ENCODE measurements around the gene BCAS3.

BCAS3 gene

DNA sequence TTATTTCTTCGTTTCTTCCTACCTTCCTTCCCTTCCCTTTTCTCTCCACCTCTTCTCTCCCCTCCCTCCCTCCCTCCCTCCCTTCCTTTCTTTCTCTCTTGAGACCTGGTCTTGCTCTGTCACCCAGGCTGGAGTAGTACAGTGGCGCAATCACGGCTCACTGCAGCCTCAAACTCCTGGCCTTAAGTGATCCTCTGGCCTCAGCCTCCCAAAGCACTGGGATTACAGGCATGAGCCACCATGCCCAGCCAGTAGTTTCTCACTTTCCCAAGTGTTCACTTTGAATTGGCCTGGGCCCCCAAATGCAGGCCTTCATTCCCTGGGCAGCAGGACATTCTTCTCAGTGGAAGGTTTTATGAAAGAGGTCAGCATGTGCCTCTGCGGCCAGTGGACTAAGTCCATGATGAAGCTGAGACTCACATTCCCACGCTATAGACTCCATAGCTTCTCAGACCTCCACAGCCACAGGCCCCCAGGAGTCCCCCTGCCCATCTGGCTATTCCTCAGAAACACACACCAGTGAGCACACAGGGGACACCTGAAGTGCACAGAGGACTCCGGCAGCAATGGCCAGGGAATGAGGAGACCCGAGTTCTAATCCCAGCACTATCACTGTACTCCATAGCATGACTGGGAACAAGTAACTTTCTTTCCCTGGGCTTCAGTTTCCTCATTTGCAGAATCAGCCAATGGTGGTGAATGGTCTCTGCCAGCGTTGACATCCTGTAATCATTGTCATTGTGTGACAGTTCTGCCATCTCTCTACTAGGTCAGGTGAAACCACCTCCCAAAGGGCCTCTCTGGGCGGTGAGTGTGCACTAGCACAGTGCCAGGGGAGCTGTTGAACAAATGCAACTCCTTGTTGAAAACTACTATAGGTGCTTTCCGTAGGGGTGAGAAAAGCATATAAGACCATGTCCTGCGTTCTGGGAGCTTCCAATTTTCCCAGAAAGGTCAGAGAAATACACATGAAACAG, 652.8 kb downstream of the BCAS3 start:
- DNase-seq, result no peak

DNA sequence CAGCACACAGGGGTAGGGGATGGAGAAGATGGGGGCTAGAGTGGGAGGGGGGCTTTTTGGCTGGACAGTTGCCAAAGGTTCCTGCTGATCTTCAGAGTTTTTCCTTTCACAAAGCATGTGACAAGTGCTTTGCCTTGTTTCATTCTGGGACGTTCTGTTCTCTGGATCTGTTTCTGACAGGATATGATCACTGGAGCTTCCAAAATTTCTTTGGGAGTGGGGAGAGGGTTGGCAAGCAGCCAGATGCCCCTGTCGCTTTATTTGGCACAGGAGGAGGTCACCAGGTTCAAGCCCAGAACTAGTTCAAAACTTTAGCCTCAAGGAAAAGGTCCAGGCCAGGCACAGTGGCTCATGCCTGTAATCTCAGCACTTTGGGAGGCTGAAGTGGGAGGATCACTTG, 653.5 kb downstream of the BCAS3 start:
- DNase-seq, result no peak

DNA sequence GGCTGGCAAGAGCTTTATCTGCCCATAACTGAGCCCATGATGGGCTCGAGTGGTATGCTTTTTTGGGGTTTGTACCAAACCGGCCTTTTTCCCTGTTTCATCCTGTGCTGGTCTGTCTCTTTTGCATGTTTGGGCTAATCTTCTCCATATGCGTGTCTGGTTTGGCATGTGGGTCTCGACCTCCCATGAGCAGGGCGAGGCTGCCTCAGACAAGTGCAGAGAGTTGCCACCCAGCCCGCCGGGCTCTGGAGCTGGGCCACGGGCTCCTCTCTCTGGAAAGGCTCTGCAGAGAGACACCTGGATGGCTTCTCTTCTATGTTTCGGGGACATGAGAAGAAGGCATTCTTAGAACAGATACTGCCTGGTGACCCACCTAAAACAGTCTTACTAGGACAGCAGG, 654.2 kb downstream of the BCAS3 start:
- DNase-seq, result no peak

DNA sequence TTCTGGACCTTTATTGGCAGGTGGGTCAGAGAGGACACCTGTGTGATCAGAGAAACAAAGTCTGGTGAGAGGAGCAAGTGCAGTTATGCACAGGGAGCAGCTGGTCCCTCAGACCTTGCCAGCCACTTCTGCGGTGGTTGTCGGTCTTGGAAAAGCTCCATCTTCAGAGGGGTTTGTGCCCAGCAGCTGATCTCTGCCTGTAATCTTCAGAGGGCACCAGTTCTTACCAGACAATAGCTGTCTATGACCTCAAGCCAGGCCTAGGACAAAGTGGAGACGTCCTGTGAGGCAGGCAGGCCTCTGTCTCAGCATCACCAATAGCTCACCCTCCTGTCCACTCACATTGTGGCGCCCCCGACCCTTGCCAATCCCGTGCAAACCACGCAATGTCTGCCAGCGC, 655.5 kb downstream of the BCAS3 start:
- no peak for DNase-seq

DNA sequence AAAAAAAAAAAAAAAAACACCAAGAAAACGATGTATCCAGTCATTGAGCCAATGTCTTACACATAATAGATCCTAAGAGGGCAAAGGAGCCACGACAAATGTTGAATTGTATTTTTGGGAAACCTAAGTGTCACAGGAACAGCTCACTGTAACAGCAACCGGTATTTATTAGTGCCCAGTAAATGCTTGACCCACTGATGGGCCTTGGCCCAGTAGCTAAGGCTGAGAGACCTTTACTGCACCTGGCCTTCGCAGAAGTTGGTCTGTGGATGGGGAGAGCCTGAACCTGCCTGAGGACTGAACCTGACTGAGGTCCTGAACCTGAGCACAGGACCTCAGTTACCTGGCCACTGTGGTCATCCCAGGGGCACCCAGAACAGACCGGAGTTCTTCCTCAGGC, 657.0 kb downstream of the BCAS3 start:
- no peak for DNase-seq

DNA sequence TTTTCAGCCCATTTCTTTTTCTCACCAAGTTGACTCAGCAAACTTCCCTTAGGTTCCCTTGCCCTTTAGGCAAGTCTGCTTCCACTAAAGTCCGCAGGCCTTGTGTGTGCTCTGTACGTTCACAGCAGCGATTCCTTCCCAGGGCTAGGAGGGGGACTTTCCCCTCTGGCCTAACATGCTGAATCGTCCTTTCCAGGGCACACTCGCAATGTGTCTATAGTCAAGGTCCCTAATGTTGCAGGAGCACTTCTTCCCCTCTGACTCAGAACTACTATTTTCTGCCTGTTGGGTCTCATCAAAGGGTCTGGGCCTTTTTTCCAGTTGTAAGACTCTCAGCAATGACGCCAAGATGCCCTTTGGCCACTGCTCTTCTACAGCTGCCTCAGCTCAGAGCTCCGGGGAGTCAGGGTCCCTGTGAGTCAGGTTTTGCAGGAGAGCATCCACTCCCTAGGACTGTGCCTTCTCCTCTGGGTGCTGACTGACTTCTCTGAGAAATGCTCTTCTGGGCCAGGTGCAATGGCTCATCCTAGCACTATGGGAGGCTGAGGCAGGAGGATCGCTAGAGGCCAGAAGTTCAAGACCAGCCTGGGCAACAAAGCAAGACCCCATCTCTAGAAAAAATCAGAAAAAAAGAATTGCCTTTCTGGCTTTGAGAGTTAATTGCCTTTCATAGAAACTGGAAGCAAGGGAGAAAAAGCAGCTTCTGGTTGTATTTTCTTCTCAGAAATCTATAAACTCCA, 657.6 kb downstream of the BCAS3 start:
- no peak for DNase-seq

DNA sequence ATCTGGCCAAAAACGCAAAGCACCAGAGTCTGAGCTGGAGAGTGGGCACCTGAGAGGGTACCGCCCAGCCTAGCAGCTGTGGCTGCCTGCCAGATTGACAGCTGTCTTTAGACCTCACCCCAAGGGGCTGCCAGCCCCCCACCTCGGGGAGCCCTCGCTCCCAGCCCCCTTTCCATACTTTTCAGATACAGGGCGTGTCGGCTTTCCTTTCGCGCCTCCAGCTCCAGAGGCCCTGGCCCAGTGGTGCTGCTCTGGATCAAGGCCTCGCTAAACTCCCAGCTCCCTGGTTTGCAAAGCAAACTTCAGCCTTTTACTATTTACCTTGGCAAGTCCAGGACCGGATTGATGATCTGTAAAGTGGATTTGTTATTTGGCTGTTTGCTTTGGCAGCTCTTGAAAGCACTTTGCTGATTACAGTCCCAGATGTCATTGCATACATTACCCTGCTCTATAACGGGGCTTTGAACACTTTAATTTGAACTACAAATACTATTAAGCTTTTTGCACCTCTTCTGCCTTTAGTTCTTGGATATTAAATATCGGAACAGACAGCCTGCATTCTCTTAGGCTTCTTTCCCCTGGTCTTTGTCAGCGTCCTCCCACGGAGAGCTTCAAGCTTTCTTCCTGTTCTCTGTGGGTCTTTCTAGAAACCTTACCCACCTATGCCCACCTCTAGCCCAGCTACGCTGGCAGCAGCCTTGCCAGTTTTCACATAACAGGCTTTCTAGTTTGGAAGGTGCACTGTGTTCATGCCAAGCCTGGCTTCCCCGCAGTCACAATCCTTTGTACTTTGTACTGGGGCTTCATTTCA, 658.4 kb downstream of the BCAS3 start:
- DNase-seq, result no peak

DNA sequence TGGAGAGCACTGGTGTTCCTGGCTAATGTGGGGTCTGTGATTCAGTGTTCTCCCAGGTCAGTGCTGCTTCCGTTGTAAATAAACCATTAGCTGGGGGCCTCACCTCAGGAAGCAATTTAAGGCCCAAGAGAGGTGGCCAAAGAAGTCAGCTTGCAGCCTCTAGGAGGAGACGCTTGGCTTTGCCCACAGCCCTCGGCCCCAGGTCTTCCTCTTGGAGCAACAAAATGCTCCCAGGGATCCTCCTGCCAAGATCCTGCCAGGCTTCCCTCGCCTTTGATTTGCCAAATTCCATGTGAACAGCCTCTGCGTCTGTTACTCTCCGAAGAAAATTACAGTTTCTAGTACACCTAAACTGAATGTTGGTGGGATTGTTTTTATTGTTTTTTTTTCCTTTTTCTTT, 659.6 kb downstream of the BCAS3 start:
- DNase-seq, result no peak

DNA sequence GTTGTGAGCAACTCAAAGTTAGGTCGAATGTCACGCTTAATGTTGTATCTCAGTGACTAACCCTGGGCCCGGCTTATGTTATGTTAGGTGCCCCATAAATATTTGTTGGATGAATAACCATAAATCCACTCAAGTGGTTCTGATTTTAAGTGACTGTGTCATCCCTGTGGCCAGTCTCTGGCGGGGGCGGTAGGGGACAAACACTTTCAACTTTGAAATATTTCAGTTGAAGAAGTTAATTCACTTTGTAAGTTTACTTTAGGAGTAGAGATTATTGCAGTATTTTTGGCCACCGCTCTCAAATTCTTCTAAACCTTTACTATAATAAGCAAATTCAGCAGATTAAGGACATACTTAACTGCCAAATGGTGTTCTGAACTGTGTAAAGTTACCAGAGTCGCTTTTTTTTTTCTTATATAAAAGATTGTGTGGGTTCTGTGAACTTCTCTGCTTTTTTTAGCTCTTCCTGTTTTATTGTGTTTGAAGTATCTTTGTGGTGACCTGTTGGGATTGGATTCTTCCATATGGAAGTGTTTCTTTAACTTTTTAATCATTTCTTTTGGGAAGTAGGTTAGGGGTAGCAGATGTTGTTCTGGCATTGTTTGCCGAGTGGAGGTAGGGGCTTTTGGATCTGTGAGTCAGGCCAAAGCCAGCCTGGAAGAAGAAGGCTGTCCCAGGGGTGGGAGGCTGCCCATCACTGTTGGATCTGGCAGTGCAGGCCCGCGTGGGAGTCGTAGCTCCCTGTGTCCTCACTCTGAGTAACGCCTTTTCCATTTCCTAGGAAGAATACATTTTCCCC, 660.5 kb downstream of the BCAS3 start:
- no peak for DNase-seq

DNA sequence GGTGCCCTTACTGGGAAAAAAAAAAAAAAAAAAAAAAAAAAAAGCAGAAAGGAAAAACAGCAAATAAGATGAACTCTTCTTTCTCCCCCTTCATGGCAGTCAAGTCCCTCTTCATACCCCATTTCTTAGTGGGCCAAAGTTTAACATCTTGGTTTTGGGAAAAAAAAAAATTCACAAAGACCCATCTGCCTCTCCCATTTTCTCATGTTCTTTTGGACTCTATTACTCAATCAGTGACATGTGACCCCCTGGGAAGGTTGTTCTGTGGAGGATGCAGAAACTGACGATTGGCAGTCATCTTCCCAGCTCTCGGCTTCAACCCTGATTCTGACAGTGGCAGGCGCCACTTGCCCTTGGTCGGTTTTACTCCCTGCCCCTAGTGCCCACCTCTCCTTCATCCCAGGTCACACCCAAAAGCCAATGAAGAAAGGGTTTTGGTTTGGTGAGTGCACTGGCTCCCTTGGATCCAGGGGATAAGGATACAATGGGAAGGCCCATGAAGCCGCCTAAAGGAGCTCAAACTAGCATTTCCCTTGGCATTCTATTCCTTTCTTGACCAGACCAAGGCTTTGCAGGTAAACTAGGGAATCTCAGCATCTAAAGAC, 661.3 kb downstream of the BCAS3 start:
- no peak for DNase-seq

DNA sequence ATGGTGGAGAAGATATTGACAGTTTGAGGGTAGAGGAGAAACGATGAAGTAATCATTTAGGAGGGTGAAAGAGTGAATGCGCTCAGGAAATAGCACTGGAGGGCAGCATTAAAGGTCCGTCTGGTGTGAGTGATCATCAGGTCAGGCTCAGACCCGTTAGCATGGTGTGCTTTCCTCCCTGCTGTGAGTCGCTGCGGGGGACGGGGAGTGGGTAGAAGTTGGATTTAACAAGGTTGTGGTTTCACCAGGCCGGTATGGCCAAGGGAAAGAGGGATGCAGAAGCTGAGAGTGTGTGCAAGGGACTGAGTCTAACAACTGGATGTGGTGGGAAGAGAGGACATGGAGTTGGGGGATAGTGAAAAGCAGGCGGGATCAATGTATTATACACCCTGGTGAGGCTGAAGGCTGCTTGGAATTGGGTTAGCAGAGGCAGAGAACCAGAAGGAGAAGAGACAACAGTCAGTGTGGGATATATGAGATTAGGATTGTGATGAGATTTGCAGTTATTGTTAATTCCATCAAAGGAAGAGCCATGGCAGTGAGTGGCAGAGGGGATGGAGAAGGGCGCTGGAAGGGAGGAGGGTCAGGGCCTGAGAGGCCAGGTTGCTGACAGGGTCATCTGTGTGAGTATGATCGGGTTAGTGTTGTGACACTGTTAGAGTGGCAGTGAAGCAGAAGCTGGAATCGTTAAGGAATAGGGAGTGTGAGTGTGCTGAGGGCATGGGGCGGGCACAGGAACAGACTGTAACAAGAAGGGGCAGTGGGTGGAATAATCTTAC, 663.0 kb downstream of the BCAS3 start:
- no peak for DNase-seq

DNA sequence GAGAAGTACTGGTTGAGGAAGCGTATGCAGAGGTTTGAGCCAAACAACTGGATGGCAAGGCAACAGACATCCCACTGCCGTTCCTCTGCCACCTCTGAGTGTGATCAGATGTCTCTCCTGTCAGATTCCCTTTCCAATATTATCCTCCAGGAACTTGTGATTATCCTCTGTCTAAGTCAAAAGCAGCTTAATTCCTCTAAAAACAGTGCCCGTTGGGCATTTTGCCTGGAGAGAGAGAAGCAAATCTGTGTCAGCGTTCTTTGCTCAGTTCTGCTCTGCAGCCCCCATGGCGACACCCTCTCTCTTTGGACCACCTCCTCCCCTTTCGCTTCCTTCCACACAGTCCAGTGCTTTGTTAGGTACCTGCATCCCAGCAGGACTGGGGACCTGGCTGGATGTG, 665.9 kb downstream of the BCAS3 start:
- DNase-seq, result no peak

DNA sequence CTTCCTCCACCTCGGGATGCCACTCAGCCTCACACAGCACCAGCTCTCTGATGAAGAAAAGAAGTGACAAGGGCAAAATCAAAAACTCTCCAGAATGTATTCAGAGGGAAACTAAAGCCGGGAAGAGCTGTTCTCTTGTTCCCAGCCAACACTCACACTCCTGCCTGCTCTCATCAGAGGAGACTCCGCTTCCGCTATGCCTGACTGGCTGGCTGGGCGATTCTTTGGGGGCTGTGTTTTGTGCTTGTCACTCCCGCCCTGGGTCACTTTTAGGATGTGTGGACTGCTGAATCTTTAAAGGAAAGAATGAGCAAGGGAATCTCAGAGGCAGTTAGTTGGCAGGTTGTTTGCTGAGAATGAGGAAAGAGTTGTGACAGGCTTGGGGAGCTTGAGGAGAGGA, 667.4 kb downstream of the BCAS3 start:
- DNase-seq, result no peak

DNA sequence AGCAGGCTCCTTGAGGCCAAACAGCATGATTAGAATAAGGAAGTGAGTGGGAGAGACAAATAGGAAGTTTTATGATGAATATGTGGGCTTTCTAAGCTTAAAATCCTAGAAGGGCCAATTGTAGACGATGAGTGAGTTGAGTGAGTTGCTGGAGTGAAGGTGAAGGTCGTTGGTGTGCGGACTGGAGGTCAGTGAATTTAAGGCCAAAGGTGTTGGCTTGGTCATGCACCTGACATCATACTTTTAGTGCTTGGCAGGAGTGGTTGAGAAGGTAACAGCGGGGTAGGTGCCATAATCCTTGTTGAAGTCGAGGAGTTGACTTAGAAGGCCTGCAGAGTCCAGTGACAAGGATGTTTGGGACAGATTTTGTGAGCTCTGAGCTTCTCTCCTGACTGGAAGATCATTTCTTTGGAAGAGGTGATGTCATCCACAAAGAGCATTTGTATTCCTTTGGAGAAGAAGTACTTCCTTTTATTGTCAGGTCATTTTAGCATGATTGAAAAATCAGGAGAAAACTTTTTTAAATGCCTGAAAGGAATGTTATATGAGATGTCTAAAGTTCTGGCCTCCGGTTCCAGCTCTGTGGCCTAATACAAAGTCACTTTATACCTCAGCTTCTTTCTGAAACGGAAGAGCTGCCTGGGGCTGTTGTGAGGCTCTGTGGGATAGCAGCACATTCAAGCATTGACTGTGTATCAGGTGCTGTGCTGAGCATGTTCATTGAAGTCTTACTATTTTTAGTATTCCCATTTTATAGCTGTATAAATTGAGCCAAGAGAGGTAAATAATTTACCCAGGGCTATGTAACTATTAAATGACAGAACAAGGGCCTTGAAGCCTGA, 668.4 kb downstream of the BCAS3 start:
- DNase-seq, result no peak

DNA sequence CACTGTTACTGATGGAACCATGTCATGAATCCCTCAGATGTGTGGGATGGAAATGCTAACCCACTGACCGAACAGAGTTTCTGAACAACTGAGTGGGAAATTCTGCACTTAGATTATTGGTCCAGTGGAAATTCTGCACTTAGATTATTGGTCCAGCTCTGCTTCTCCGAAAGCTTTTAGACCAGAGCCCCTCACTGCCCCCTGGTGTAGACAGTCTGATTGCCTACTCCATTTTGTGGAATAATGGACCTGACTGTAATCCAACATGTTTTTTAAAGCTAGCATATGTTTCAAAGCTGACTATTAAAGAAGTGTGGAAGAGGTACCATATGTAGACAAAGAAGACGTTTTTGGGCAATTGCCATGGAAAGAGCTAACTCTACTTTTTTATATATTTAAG, 671.7 kb downstream of the BCAS3 start:
- DNase-seq, result no peak

DNA sequence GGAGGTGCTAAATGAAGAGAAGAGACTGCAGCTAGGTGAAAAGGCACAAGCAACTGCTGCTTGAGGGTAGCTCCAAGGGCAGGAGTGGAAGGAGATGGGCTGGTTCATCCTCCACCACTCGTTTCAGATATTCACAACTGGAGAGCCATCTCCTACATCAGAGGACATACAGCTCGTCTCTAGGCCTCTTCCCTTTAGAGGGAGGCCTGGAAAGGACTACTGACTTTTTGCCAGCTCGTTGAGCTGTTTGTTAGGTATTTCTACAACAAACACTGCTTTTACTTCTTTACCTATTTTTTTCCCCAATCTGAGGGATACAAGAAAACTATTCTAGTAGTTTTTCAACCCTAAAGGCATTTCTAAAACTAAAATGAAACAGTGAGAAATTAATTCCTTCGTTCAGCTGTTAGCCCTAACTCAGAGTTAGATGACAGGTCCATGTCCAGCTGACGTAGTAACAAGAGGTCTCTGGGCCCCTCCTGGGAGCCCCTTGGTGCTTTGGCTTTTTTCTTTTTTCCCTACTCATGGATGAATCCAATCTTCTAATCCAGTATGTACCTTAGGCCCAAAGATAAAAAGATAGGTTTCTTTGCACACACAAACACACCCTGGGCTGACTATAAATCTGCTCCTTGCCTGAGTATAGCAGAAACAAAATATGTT, 674.2 kb downstream of the BCAS3 start:
- no peak for DNase-seq

DNA sequence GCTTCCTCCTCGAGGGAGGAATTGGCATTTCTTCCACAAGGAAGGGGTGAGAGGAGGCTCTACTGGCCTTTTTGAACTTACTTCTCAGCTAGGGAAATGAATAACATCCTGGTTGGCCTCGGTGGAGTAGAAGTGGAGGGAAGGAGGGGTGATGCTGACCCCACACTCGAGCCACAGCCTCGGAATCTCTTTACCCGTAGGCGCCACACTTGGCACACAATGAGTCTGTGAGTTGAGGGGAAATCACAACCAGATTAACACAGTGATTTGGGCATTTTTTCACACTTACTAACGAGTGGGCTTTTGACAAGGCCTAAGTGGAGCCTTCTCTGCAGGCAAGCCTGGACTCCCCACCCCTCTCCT, 674.7 kb downstream of the BCAS3 start:
- no peak for DNase-seq

DNA sequence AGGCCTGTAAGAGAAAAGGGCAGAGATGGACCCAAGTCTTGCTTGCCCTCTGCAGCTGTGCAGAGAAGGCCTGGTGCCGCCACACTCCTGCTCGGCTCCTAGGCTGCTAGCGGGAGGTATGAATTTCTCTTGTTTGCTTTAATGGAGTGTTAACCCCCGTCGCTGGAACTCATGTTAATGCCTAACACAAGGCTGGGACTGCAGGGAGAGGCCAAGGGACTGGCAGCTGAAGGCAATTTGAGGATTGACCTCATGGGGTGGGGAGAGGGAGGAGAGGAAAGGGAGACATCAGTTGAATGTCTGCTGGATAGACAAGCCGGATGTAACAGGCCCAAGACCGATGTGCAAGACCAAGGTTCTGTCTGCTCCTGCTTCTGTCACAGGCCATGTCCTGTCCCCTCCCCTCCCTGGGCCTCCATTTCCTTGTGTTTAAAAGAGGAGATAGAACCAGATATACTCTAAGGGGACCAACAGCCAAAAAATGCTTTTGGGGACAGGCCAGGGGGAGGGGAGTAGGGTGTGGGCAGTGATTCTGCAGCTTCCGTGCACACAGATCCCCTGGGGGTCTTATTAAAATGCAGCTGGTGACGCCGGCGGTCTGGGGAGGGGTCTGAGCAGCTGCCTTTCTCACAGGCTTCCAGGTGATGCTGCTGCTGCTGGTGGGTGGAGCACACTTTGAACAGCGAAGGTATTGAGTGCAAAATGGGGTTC, 675.3 kb downstream of the BCAS3 start:
- DNase-seq, result no peak

DNA sequence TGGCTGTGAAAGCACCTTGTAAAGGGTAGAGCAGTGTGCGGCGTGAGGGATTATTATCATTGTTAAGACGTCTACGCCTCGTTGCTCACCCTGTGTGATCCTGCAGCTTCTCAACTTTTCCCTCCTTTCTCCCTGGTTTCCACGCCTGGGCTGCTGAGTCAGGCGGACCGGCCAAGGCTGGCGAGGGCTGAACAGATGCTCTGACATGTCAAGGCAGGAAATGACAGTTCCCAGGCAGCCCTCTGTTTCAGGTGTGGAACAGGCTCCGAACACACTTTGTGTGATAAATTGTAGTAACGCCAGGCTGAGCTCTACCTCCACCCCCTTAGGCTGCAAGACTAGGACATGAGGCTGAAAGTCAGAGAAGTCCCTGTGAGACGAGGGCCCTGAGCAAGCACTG, 676.0 kb downstream of the BCAS3 start:
- DNase-seq, result no peak

All from CD4-positive, alpha-beta T cell treated with Interleukin-1 beta for 1 hour (primary cell).